HG03469 (cell line): Measurements from ENCODE around the gene LSP1.

ENCODE experiments used
- ATAC-seq: cut with Tn5 transposase; IDR thresholded peaks from one replicate; pipeline ENCODE4 v1.9.1; 2021; ENCODE audit warnings: mild to moderate bottlenecking, moderate library complexity, moderate number of reproducible peaks; ENCODE audit not compliant: unreplicated experiment

The LSP1 gene

GRCh38 chr11:1824221-1825038, 28.5 kb upstream of the LSP1 start:
- no peak for ATAC-seq

- no peak for ATAC-seq
Observed at GRCh38 chr11:1825039-1825740, 27.7 kb upstream of the LSP1 start.

- ATAC-seq = no peak
Observed at GRCh38 chr11:1825785-1826451, 27.0 kb upstream of the LSP1 start.

GRCh38 chr11:1826552-1827094, 26.3 kb upstream of the LSP1 start:
- no peak for ATAC-seq

GRCh38 chr11:1827095-1827813, 25.6 kb upstream of the LSP1 start:
- ATAC-seq = no peak

GRCh38 chr11:1827931-1828330, 25.0 kb upstream of the LSP1 start:
- ATAC-seq = no peak

GRCh38 chr11:1828542-1828941, 24.3 kb upstream of the LSP1 start:
- no peak for ATAC-seq

GRCh38 chr11:1829039-1829820, 23.7 kb upstream of the LSP1 start:
- ATAC-seq = no peak

- no peak for ATAC-seq
Observed at GRCh38 chr11:1830004-1830321, 22.9 kb upstream of the LSP1 start.

- ATAC-seq = no peak
Observed at GRCh38 chr11:1830322-1831223, 22.3 kb upstream of the LSP1 start.

- ATAC-seq = no peak
Observed at GRCh38 chr11:1831338-1832210, 21.3 kb upstream of the LSP1 start.

GRCh38 chr11:1832211-1832919, 20.5 kb upstream of the LSP1 start:
- no peak for ATAC-seq

GRCh38 chr11:1832920-1833295, 20.0 kb upstream of the LSP1 start:
- no peak for ATAC-seq

- no peak for ATAC-seq
Observed at GRCh38 chr11:1834062-1834610, 18.7 kb upstream of the LSP1 start.

GRCh38 chr11:1834779-1835670, 17.9 kb upstream of the LSP1 start, which contains the start of gene SYT8:
SYT8 (plus strand) TSS chr11:1834990; CDS start chr11:1835106, 116 bp downstream.
- no peak for ATAC-seq

- ATAC-seq = no peak
Observed at GRCh38 chr11:1835671-1836010, 17.2 kb upstream of the LSP1 start.
